HG03039 (cell line): ENCODE data around the gene PTPRB.

Experiments
- ATAC-seq: cut with Tn5 transposase; IDR thresholded peaks from one replicate; pipeline ENCODE4 v1.9.1; 2021; ENCODE audit warnings: mild to moderate bottlenecking, moderate library complexity; ENCODE audit not compliant: unreplicated experiment

PTPRB gene

GRCh38 chr12:70637303-70638085 lies at the start of gene PTPRB:
PTPRB (minus strand) TSS chr12:70637429; CDS start chr12:70637395, 34 bp downstream.
- no peak for ATAC-seq

- ATAC-seq = no peak
Measured at GRCh38 chr12:70686907-70687306, 49.7 kb upstream of the PTPRB start.

- ATAC-seq = no peak
Measured at GRCh38 chr12:70686299-70686698, 49.1 kb upstream of the PTPRB start.

GRCh38 chr12:70683976-70684375 lies 46.7 kb upstream of the PTPRB start:
- ATAC-seq = no peak

GRCh38 chr12:70671698-70672097 lies 34.5 kb upstream of the PTPRB start:
- ATAC-seq = no peak

DNA sequence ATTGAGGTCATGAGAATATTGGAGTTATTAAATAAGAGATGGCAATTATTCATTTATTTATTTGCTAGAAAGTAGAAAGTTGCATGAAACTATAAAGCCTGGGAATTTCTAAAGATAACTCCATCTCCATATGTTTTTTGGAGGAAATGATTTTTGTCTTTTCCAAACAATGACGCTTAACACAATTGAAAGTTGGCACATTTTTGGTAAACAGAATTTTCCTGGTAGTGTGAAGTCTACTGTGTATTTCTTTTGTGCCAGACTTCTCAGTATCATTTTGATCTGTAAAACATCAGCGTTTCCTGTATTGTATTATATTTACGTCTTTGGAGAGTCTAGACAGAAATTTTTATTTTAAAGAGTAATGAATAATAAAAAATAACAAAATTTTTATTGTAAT lies 33.7 kb upstream of the PTPRB start:
- ATAC-seq = no peak

DNA sequence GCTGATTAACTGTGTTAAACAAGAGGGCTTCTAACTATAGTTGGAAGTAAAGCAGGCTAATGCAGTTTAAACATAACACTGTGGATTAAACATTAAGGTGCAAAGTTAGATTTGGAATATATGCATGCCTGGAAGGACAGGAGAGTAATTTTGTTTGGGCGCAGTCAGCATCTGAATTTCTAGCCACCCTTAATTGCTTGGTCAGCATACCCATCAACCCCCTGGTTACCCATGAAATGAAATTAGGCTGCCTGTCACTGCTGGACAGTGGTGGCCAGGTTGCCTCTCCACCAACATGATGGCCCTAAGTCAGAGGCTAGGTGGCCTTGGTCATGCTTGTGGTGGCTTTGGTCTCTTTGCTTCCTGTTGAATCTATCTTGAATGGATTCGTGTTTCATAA lies 30.0 kb upstream of the PTPRB start:
- ATAC-seq = no peak

GRCh38 chr12:70666364-70666763 lies 29.1 kb upstream of the PTPRB start:
- ATAC-seq = no peak

DNA sequence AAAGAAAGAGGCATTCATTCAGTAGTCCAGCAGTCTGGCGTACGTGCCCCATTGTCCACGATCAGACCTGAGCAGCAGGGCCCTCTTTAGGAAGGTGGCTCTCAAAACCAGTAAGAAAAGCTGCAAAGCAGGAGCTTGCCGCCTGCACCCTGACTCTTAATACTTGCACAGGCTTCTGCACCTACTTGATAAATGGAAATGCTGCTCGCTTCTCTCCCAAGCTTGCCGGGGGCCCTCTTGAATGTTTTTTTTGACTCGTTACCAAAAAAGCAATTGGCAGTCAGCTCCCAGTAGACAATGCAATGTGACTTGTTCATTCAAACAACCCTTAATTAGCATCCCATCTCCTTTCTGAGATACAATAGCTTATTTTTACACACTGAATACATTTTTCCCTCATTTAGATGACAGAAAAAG lies 27.2 kb upstream of the PTPRB start:
- ATAC-seq = no peak

DNA sequence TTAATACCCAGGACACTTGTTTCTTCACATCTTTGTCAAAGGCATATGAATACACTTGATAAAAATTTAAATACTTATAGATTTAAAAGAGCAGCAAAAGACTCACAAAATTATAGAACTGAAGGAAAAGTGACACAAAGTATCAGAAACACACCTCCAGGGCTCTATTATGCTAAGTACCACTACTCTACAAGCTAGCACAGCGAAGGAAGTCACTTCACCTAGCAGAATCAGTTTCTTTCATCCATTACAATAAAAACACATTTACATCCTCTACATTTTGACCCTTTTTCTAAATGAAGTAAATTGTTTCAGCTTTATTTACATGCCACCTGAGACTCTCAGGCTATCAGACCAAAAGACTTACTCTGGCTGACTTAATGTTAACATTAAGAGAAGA lies 26.6 kb upstream of the PTPRB start:
- no peak for ATAC-seq

DNA sequence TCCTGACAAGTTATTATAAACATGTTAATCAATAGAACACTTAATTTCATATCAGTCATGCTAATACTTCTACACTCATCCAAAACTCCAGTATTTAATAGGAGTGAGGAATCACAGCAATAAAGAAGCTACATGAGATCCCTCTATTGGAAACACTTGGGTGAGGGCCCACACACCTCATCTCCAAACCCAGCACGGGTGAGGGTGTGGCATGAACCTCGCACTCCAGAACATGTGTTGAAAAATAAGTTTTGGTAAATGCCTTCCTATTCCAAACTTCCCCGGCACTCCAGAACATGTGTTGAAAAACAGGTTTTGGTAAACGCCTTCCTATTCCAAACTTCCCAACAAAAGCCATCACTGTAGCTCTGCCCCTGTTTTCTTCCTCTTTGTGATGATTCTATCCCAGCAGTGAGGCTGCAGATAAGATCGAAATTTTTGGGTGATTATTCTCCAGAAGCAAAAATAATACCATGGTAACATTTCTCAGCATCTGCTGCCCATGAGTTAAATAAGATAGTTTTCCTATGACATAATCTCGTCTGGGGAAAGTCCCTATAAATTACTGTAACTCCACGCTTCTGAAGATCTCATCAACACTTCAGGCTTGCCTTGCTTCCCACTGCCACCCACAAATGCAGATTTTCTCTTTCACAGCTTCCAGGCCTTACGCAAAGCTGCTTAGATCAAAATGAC lies 24.4 kb upstream of the PTPRB start:
- ATAC-seq = no peak

DNA sequence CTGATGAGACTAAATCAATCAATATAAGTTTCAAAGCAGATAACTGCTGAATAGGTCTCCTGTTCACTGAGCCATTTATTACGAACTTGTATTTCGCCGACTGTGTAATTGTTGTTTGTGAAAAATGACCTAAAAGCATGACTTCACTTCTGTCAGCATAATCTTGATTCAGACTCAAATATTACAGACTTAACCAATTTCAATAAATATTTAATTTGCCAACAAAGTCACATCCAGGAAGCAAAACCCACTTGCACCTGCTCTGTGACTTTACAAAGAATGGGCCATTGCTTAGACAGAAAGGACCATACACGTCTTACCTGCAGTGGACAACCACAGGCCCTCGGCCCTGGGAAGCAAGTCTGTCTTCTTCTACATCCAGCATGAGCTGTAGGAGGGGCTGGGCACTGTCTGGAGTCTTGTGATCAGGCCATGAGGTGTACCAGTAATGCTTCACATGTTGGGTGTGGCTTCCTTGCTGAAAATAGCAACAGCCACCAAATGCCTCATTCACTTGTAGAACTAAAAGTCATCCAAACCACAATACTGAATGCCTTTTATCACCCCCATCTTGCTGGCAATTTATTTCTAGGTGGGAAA lies 23.5 kb upstream of the PTPRB start:
- ATAC-seq = no peak

DNA sequence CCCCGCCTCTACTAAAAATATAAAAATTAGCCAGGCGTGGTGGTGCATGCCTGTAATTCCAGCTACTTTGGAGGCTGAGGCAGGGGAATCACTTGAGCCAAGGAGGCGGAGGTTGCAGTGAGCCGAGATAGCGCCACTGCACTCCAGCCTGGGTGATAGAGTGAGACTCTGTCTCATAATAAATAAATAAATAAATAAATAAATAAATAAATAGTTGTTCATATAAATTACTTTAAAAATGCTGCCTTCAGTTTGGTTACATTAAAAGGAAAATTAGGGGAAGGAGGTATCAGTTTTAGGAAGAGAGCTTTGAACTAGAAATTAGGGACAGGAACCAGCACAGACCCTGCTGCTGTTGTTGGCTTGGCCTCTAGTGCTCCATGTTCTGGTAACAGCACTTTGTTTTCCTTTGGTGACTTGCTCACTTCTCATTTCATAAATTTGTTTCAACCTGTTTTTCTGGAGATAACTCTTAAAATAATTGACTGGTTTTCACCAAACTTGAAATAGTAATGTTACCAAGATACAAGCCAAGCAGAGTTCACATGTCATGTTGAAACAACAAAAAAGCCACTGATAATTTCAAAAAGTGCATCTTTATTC lies 22.9 kb upstream of the PTPRB start:
- ATAC-seq = no peak

DNA sequence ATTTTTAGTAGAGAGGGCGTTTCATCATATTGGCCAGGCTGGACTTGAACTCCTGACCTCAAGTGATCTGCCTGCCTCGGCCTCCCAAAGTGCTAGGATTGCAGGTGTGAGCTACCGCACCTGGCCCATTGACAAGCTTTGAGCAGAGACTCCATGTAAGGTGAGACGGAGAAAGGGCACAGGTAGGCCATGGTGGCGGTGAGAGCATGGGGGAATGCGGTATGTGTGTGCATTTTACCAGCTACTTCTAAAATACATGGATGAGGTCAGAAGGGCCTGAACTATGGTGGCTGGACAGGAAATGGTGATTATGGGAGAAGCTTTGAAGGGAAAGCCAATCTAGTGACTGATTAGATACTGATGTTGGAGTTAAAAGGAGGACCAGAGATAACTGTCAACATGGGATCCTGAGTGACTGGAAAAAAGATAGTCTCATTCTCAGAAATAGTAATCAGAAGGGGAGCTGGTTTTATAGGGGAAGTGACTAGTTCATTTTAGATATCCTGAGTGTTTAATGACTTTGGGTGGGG lies 21.9 kb upstream of the PTPRB start:
- ATAC-seq = no peak

- no peak for ATAC-seq
Measured at GRCh38 chr12:70657616-70658286, 20.5 kb upstream of the PTPRB start.

DNA sequence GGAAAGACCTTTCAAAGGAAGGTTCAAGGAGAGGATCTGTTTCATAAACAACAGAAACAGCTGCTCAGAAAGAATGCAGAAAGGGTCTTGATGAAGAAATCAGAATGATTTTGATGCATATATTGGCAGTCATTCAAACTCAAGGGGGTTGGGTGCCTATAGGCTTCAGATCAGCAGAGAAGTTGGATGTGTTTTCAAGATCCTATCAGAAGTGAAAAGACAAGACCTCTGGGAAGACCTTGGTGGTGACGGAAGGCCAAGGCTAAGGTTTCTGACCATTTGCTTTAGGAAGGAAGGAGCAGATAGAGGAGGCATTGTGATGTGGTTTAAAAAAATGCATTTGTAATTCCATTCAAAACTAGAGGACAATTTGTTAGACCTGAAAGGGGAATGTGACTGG lies 15.2 kb upstream of the PTPRB start:
- ATAC-seq = no peak

DNA sequence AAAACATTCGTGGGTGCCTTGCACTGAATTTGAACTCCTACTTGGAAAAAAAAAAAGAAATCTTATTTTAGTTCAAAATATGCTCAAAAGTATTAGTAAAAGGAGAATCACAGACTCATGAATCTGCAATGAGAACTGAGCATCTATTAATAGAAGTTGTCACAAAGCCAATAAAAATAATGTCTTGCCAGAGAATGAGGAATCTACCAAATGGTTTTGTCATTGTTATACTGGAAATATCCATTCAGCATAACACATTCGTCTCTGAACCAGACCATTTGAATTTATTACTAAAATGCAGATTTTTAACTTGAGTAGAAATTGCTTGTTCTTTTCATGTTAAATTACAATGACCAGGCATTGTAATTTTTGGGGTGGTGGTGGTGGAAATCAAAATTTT lies 11.6 kb upstream of the PTPRB start:
- ATAC-seq = no peak

- no peak for ATAC-seq
Measured at GRCh38 chr12:70648191-70648590, 11.0 kb upstream of the PTPRB start.

DNA sequence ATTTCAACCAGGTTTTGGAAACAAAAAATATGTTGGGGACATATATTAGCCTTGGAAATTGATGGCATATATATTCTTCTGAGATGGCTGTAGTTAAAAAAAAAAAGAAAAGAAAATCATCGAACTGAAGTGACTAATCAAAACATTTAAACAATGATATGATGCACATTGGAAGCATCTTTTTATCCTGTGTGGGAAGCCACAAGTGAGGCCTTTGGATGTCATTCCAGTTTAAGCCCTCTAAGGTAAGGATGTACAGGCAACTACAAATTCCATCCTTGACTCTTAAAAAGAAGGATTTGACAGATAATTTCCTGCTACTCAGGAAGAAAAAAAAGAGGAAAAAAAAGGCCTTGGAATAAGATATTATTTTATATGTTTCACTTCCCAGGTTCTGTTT lies 9.6 kb upstream of the PTPRB start:
- no peak for ATAC-seq

- no peak for ATAC-seq
Measured at GRCh38 chr12:70645494-70646317, 8.5 kb upstream of the PTPRB start.
